Measurements from ENCODE around the gene SH3BP4. TPM values are rescaled to one million over a fixed set of nuclear protein-coding genes. Genes with fewer than 3 reads are reported as not detected.

SH3BP4 gene
- total and polyA plus RNA-seq, 2 of the 13 experiments (the other 11 are each of a cell fraction or from before 2014, with no cell fraction given) = 34.6 to 99.1 TPM

- TF ChIP-seq, protein P1, sequence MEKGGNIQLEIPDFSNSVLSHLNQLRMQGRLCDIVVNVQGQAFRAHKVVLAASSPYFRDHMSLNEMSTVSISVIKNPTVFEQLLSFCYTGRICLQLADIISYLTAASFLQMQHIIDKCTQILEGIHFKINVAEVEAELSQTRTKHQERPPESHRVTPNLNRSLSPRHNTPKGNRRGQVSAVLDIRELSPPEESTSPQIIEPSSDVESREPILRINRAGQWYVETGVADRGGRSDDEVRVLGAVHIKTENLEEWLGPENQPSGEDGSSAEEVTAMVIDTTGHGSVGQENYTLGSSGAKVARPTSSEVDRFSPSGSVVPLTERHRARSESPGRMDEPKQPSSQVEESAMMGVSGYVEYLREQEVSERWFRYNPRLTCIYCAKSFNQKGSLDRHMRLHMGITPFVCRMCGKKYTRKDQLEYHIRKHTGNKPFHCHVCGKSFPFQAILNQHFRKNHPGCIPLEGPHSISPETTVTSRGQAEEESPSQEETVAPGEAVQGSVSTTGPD (CRISPR knock-in tag; IDR thresholded peaks at IDR 0.05) = no peak
- peak; percentile 13 for TF ChIP-seq DBP (CRISPR knock-in tag; IDR thresholded peaks at IDR 0.05; ENCODE audit: not compliant biosample characterization)
- 0 out of 2 replicates have a peak, but pooled peaks have one; percentile 12 for TF ChIP-seq ELF4 (CRISPR knock-in tag; IDR thresholded peaks at IDR 0.05; ENCODE audit: borderline replicate concordance)
- no peak for TF ChIP-seq ZNF572 (CRISPR knock-in tag; IDR thresholded peaks at IDR 0.05)
- TF ChIP-seq, protein P2, sequence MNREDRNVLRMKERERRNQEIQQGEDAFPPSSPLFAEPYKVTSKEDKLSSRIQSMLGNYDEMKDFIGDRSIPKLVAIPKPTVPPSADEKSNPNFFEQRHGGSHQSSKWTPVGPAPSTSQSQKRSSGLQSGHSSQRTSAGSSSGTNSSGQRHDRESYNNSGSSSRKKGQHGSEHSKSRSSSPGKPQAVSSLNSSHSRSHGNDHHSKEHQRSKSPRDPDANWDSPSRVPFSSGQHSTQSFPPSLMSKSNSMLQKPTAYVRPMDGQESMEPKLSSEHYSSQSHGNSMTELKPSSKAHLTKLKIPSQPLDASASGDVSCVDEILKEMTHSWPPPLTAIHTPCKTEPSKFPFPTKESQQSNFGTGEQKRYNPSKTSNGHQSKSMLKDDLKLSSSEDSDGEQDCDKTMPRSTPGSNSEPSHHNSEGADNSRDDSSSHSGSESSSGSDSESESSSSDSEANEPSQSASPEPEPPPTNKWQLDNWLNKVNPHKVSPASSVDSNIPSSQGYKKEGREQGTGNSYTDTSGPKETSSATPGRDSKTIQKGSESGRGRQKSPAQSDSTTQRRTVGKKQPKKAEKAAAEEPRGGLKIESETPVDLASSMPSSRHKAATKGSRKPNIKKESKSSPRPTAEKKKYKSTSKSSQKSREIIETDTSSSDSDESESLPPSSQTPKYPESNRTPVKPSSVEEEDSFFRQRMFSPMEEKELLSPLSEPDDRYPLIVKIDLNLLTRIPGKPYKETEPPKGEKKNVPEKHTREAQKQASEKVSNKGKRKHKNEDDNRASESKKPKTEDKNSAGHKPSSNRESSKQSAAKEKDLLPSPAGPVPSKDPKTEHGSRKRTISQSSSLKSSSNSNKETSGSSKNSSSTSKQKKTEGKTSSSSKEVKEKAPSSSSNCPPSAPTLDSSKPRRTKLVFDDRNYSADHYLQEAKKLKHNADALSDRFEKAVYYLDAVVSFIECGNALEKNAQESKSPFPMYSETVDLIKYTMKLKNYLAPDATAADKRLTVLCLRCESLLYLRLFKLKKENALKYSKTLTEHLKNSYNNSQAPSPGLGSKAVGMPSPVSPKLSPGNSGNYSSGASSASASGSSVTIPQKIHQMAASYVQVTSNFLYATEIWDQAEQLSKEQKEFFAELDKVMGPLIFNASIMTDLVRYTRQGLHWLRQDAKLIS (CRISPR knock-in tag; IDR thresholded peaks at IDR 0.05) = 0 out of 2 replicates have a peak, but pooled peaks have one; percentile 11
- TF ChIP-seq PAWR (CRISPR knock-in tag; IDR thresholded peaks at IDR 0.05; ENCODE audit: borderline replicate concordance) = no peak
- 0 out of 2 replicates have a peak, but pooled peaks have one; percentile 37 for TF ChIP-seq KLF13 (CRISPR knock-in tag; IDR thresholded peaks at IDR 0.05)
- TF ChIP-seq ZBTB39 (CRISPR knock-in tag; IDR thresholded peaks at IDR 0.05) = no peak
These were observed 53.2 kb downstream of the SH3BP4 start (continued) for GRCh38 chr2:235005023-235005422.

All from HepG2 (cell line).